Measurements from ENCODE around the gene DRC7. TPM values are rescaled to one million over a fixed set of nuclear protein-coding genes. Genes with fewer than 3 reads are reported as not detected.

Gene DRC7
- total and polyA plus RNA-seq, 2 experiments from 2014 or later, result not detected

- Histone ChIP-seq H3K36me3 (ENCODE audit: low read depth) (no peaks in the 10 kb centered on the region), H3K9ac (no peak overlapping the region)
- in situ Hi-C loops (cut with MboI), result no loop called here
Measured at GRCh38 chr16:57699481-57699880, 4.9 kb downstream of the DRC7 start.

GRCh38 chr16:57699899-57700298 lies 5.3 kb downstream of the DRC7 start:
- Histone ChIP-seq H3K4me3 (no peak overlapping the region), H3K36me3 (ENCODE audit: low read depth) (no peaks in the 10 kb centered on the region), H3K9me3 (ENCODE audit: low read depth) (no peaks in the 10 kb centered on the region), H3K27ac (no peak overlapping the region), H3K79me2 (ENCODE audit: insufficient read depth) (no peaks in the 10 kb centered on the region), H3K4me1 (ENCODE audit: insufficient read depth) (no peaks in the 10 kb centered on the region), H3F3A (ENCODE audit: insufficient read depth) (no peaks in the 10 kb centered on the region), H3K9ac (no peak overlapping the region), H3K4me2 (ENCODE audit: unreplicated experiment) (no peak overlapping the region), H3K27me3 (replicated peaks; ENCODE audit: insufficient read depth) (peaks cover 10% of the 10 kb centered on the region), H2AFZ (no peak overlapping the region), H4K20me1 (ENCODE audit: insufficient read depth) (no peaks in the 10 kb centered on the region), H3K9me2 (ENCODE audit: insufficient read depth) (no peaks in the 10 kb centered on the region)
- no peak for DNase-seq
- WGBS, 2 experiments (ENCODE audit: low coverage in 1 of 2, low lambda C conversion rate in 2 of 2, missing lambda C conversion rate in 2 of 2), result 81 to 83% methylated on average over 7 of the region's 7 CpGs
- in situ Hi-C loops (cut with MboI), result no loop called here
- TF ChIP-seq EZH2phosphoT487 (IDR thresholded peaks at IDR 0.05; ENCODE audit: insufficient read depth, low read depth), result no peak
- TF ChIP-seq EZH2 (IDR thresholded peaks at IDR 0.05; ENCODE audit: insufficient read depth, poor library complexity, severe bottlenecking), result no peak

More at GRCh38 chr16:57699481-57699880, 4.9 kb downstream of the DRC7 start:
- Histone ChIP-seq H2AFZ (no peak overlapping the region), H3K79me2 (ENCODE audit: insufficient read depth) (no peaks in the 10 kb centered on the region), H3K9me3 (ENCODE audit: low read depth) (no peaks in the 10 kb centered on the region), H3K9me2 (ENCODE audit: insufficient read depth) (no peaks in the 10 kb centered on the region), H3F3A (ENCODE audit: insufficient read depth) (no peaks in the 10 kb centered on the region), H4K20me1 (ENCODE audit: insufficient read depth) (no peaks in the 10 kb centered on the region), H3K4me3 (no peak overlapping the region), H3K4me2 (ENCODE audit: unreplicated experiment) (no peak overlapping the region), H3K4me1 (ENCODE audit: insufficient read depth) (no peaks in the 10 kb centered on the region), H3K27ac (no peak overlapping the region), H3K27me3 (replicated peaks; ENCODE audit: insufficient read depth) (peaks cover 6% of the 10 kb centered on the region)
- 62 to 63% methylated on average over 3 of the region's 3 CpGs for WGBS, 2 experiments (ENCODE audit: low coverage in 1 of 2, low lambda C conversion rate in 2 of 2, missing lambda C conversion rate in 2 of 2)
- DNase-seq, result no peak
- TF ChIP-seq EZH2phosphoT487 (IDR thresholded peaks at IDR 0.05; ENCODE audit: insufficient read depth, low read depth), result no peak
- TF ChIP-seq EZH2 (IDR thresholded peaks at IDR 0.05; ENCODE audit: insufficient read depth, poor library complexity, severe bottlenecking), result no peak

GRCh38 chr16:57700781-57701551 lies 6.4 kb downstream of the DRC7 start:
- H3K4me1 ChIP-seq (ENCODE audit: insufficient read depth), result no peaks in the 10 kb centered on the region
- H3K79me2 ChIP-seq (ENCODE audit: insufficient read depth), result no peaks in the 10 kb centered on the region
- H3K9me3 ChIP-seq (ENCODE audit: low read depth), result no peaks in the 10 kb centered on the region
- no peak for DNase-seq
- no peak overlapping the region for H2AFZ ChIP-seq
- no peaks in the 10 kb centered on the region for H3K36me3 ChIP-seq (ENCODE audit: low read depth)
- H3K4me2 ChIP-seq (ENCODE audit: unreplicated experiment), result no peak overlapping the region
- H3K27ac ChIP-seq, result no peak overlapping the region
- no peak for TF ChIP-seq EZH2phosphoT487 (IDR thresholded peaks at IDR 0.05; ENCODE audit: insufficient read depth, low read depth)
- no peak for TF ChIP-seq EZH2 (IDR thresholded peaks at IDR 0.05; ENCODE audit: insufficient read depth, poor library complexity, severe bottlenecking)
- H3K9me2 ChIP-seq (ENCODE audit: insufficient read depth), result no peaks in the 10 kb centered on the region
- H3K27me3 ChIP-seq (replicated peaks; ENCODE audit: insufficient read depth), result peaks cover 10% of the 10 kb centered on the region
- 71 to 72% methylated on average over 10 of the region's 10 CpGs for WGBS, 2 experiments (ENCODE audit: low coverage in 1 of 2, low lambda C conversion rate in 2 of 2, missing lambda C conversion rate in 2 of 2)
- no peaks in the 10 kb centered on the region for H4K20me1 ChIP-seq (ENCODE audit: insufficient read depth)
- no peak overlapping the region for H3K4me3 ChIP-seq
- no peak overlapping the region for H3K9ac ChIP-seq
- in situ Hi-C loops (cut with MboI), result no loop called here
- H3F3A ChIP-seq (ENCODE audit: insufficient read depth), result no peaks in the 10 kb centered on the region

GRCh38 chr16:57701759-57702371 lies 7.3 kb downstream of the DRC7 start:
- H3K4me2 ChIP-seq (ENCODE audit: unreplicated experiment), result no peak overlapping the region
- H3K27me3 ChIP-seq (replicated peaks; ENCODE audit: insufficient read depth), result peaks cover 10% of the 10 kb centered on the region
- 59 to 61% methylated on average over 23 of the region's 23 CpGs for WGBS, 2 experiments (ENCODE audit: low coverage in 1 of 2, low lambda C conversion rate in 2 of 2, missing lambda C conversion rate in 2 of 2)
- H3K9ac ChIP-seq, result no peak overlapping the region
- H4K20me1 ChIP-seq (ENCODE audit: insufficient read depth), result no peaks in the 10 kb centered on the region
- no peak overlapping the region for H3K4me3 ChIP-seq
- in situ Hi-C loops (cut with MboI), result no loop called here
- H3K36me3 ChIP-seq (ENCODE audit: low read depth), result no peaks in the 10 kb centered on the region
- H3K9me2 ChIP-seq (ENCODE audit: insufficient read depth), result no peaks in the 10 kb centered on the region
- no peak overlapping the region for H3K27ac ChIP-seq
- no peaks in the 10 kb centered on the region for H3K9me3 ChIP-seq (ENCODE audit: low read depth)
- H2AFZ ChIP-seq, result no peak overlapping the region
- no peak for TF ChIP-seq EZH2 (IDR thresholded peaks at IDR 0.05; ENCODE audit: insufficient read depth, poor library complexity, severe bottlenecking)
- no peak for TF ChIP-seq EZH2phosphoT487 (IDR thresholded peaks at IDR 0.05; ENCODE audit: insufficient read depth, low read depth)
- H3K79me2 ChIP-seq (ENCODE audit: insufficient read depth), result no peaks in the 10 kb centered on the region
- no peak for DNase-seq
- H3K4me1 ChIP-seq (ENCODE audit: insufficient read depth), result no peaks in the 10 kb centered on the region
- no peaks in the 10 kb centered on the region for H3F3A ChIP-seq (ENCODE audit: insufficient read depth)

Data from GM23248 (cell line).